Stomach (tissue), 9 donors: Measurements from ENCODE around the gene ZNF213. TPM values are rescaled to one million over a fixed set of nuclear protein-coding genes. Genes with fewer than 3 reads are reported as not detected.

ENCODE experiments used
- DNase-seq, 2 donors: peaks; one replicate each; pipeline versions ENCODE4 v3.0.0 to v3.0.0-alpha.2; 2013 to 2019
- H3K27ac ChIP-seq, 5 donors: fragments of 200-600 bp in 4 of 5; sonication (generic) in 4 of 5; one replicate each; pipeline ENCODE4 v1.5.1; 2013 to 2019; ENCODE audit warnings: mild to moderate bottlenecking in 1 of 5, moderate library complexity in 1 of 5
- H3K27me3 ChIP-seq, 3 donors: fragments of 200-600 bp; sonication (generic); one replicate each; pipeline ENCODE4 v1.5.1; 2017 to 2019; ENCODE audit warnings: mixed run types in 1 of 3
- H3K36me3 ChIP-seq, 4 donors: fragments of 200-600 bp; sonication (generic); 1 replicate in 3 of 4; 2 replicates in 1 of 4; pipeline ENCODE4 v1.5.1; 2016 to 2019
- H3K4me1 ChIP-seq, 4 donors: fragments of 200-600 bp; sonication (generic); one replicate each; pipeline ENCODE4 v1.5.1; 2016 to 2019
- H3K4me3 ChIP-seq, 4 donors: fragments of 200-600 bp; sonication (generic) in 3 of 4; one replicate each; pipeline ENCODE4 v1.5.1; 2016 to 2019; ENCODE audit warnings: mild to moderate bottlenecking in 1 of 4
- H3K9me3 ChIP-seq, 4 donors: fragments of 200-600 bp; sonication (generic); one replicate each; pipeline ENCODE4 v1.5.1; 2016 to 2019
- EP300 ChIP-seq: sonication (generic); formaldehyde crosslinking; IDR thresholded peaks from one replicate; pipeline ENCODE4 v1.6.1; 2017; ENCODE audit warnings: antibody characterized with exemption
- POLR2A ChIP-seq, 4 donors: fragments of 450-650 bp; IDR thresholded peaks; one replicate each; pipeline ENCODE4 v1.6.1; 2016; ENCODE audit warnings: antibody characterized with exemption in 4 of 4, control low read depth in 2 of 4, mild to moderate bottlenecking in 1 of 4, moderate library complexity in 1 of 4
- POLR2AphosphoS5 ChIP-seq, 3 donors: sonication (generic); formaldehyde crosslinking; IDR thresholded peaks; one replicate each; pipeline ENCODE4 v1.6.1; 2016; ENCODE audit warnings: antibody characterized with exemption in 3 of 3
- WGBS, 5 donors: extraction: QIAGEN DNeasy Blood & Tissue Kit in 3 of 5; methylation state at CpG; one replicate each; pipeline versions ENCODE4 v1.1.5 to v1.1.7; 2013 to 2018; 5-methylcytosine and 5-hydroxymethylcytosine counted together
- intact Hi-C: fragments of 100-400 bp; cut with DNase I; formaldehyde crosslinking; loops from one replicate; pipeline ENCODE4 v1.15.1; 2023; ENCODE audit warnings: low total_unique reads
- polyA plus RNA-seq, 3 donors: library from polyadenylated mRNA; stranded (reverse); fragments of 200-250 nt; gene quantifications; one replicate each; pipeline ENCODE4 v1.2.3, GENCODE V29; 2013
- total RNA-seq, 5 donors: library from RNA; depleted of rRNA; stranded (reverse); fragments of >200 nt; gene quantifications; one replicate each; pipeline versions ENCODE4 v1.1.0 to v1.2.3, GENCODE V29; 2014 to 2016
- TF ChIP-seq, protein P1 (sequence below), 7 experiments: fragments of 450-650 bp in 4 of 7; fragments of 200-600 bp in 3 of 7; sonication (generic) in 3 of 7; IDR thresholded peaks; one replicate each; pipeline ENCODE4 v1.5.1; 2016 to 2019; ENCODE audit warnings: antibody characterized with exemption in 7 of 7, control low read depth in 2 of 7, mild to moderate bottlenecking in 1 of 7
- donor health status: healthy with polysubstance abuse.
- donor health status: Bipolar disorder and iron deficiency.
- donor health status: healthy.

Gene ZNF213
- total and polyA plus RNA-seq, 8 donors, result 1.3 to 87.8 (median 6.5) TPM

DNA sequence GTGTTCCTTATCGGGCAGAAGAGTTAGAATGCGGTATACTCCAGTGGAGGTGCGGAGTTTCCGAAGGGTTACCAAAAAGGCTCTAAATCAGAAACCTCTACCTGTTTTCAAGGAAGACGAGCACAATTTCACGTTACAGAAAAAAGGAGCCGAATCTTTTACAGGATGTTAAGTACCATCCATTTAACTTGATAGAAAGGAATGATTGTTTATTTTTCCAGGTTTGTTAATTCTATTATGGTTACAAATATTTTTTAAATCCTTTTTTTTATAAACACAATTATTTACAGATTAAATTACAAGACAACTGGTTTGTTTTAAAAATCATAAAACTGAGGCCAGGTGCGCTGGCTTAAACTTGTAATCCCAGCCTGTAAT is 18.2 kb downstream of the ZNF213 start:
- intact Hi-C loops, result no loop called here
- Histone ChIP-seq H3K4me3 (peak overlapping the region in 3 of 4 donors; percentile 33 to 41 (median 34)), H3K36me3 (no peaks in the 10 kb centered on the region), H3K4me1 (peaks cover 32 to 45% (median 39%) of the 10 kb centered on the region in 4 donors), H3K27ac (peak overlapping the region in 3 of 5 donors; percentile 11 to 67 (median 52)), H3K27me3 (no peaks in the 10 kb centered on the region), H3K9me3 (no peaks in the 10 kb centered on the region)
- 7 to 14% (median 11%) methylated on average over 8 of the region's 8 CpGs for WGBS, 5 donors
- DNase-seq, result no peak
- TF ChIP-seq, protein P1, sequence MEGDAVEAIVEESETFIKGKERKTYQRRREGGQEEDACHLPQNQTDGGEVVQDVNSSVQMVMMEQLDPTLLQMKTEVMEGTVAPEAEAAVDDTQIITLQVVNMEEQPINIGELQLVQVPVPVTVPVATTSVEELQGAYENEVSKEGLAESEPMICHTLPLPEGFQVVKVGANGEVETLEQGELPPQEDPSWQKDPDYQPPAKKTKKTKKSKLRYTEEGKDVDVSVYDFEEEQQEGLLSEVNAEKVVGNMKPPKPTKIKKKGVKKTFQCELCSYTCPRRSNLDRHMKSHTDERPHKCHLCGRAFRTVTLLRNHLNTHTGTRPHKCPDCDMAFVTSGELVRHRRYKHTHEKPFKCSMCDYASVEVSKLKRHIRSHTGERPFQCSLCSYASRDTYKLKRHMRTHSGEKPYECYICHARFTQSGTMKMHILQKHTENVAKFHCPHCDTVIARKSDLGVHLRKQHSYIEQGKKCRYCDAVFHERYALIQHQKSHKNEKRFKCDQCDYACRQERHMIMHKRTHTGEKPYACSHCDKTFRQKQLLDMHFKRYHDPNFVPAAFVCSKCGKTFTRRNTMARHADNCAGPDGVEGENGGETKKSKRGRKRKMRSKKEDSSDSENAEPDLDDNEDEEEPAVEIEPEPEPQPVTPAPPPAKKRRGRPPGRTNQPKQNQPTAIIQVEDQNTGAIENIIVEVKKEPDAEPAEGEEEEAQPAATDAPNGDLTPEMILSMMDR (IDR thresholded peaks at IDR 0.05), result no peak
- TF ChIP-seq POLR2AphosphoS5 (IDR thresholded peaks at IDR 0.05), result no peak
- TF ChIP-seq POLR2A (IDR thresholded peaks at IDR 0.05), result no peak
- TF ChIP-seq EP300, result no peak

- Histone ChIP-seq H3K27me3 (peaks cover 0 to 6% (median 0%) of the 10 kb centered on the region in 3 donors), H3K36me3 (no peaks in the 10 kb centered on the region), H3K27ac (no peak overlapping the region), H3K4me1 (peaks cover 24 to 49% (median 37%) of the 10 kb centered on the region in 4 donors), H3K9me3 (no peaks in the 10 kb centered on the region), H3K4me3 (no peak overlapping the region)
- no peak for DNase-seq
- 64 to 90% (median 88%) methylated on average over 2 of the region's 2 CpGs for WGBS, 5 donors
- intact Hi-C loops, result no loop called here
- no peak for TF ChIP-seq POLR2A (IDR thresholded peaks at IDR 0.05)
- TF ChIP-seq EP300, result no peak
- no peak for TF ChIP-seq POLR2AphosphoS5 (IDR thresholded peaks at IDR 0.05)
- TF ChIP-seq, protein P1 (IDR thresholded peaks at IDR 0.05), result no peak
These were observed 20.4 kb downstream of the ZNF213 start for GRCh38 chr16:3155181-3155580.

GRCh38 chr16:3155972-3156371 is 21.1 kb downstream of the ZNF213 start:
- no peak overlapping the region for H3K27ac ChIP-seq
- peaks cover 20 to 46% (median 35%) of the 10 kb centered on the region in 4 donors for H3K4me1 ChIP-seq
- TF ChIP-seq POLR2A (IDR thresholded peaks at IDR 0.05) (no peak), EP300 (no peak), POLR2AphosphoS5 (IDR thresholded peaks at IDR 0.05) (no peak)
- TF ChIP-seq, protein P1 (IDR thresholded peaks at IDR 0.05), result no peak
- no peak overlapping the region for H3K4me3 ChIP-seq
- 92 to 97% (median 96%) methylated on average over 3 of the region's 3 CpGs for WGBS, 5 donors
- no peaks in the 10 kb centered on the region for H3K36me3 ChIP-seq
- intact Hi-C loops, result no loop called here
- H3K9me3 ChIP-seq, result no peaks in the 10 kb centered on the region
- no peak for DNase-seq
- peaks cover 0 to 11% (median 0%) of the 10 kb centered on the region in 3 donors for H3K27me3 ChIP-seq

- 1 to 2% (median 1%) methylated on average over 35 to 59 of the region's 59 CpGs for WGBS, 5 donors
- DNase-seq, result peak; percentile 72 to 84
- Histone ChIP-seq H3K9me3 (no peaks in the 10 kb centered on the region), H3K4me3 (peak overlapping the region; percentile 74 to 90 (median 78)), H3K4me1 (peaks cover 6 to 32% (median 22%) of the 10 kb centered on the region in 4 donors), H3K36me3 (no peaks in the 10 kb centered on the region), H3K27ac (peak overlapping the region; percentile 86 to 96 (median 88)), H3K27me3 (peaks cover 0 to 20% (median 0%) of the 10 kb centered on the region in 3 donors)
- intact Hi-C loops, result no loop called here
- TF ChIP-seq POLR2AphosphoS5 (IDR thresholded peaks at IDR 0.05), result peak in 1 of 3 donors; percentile 29
- TF ChIP-seq, protein P1 (IDR thresholded peaks at IDR 0.05), result no peak
- no peak for TF ChIP-seq EP300
- TF ChIP-seq POLR2A (IDR thresholded peaks at IDR 0.05), result no peak
These were observed 22.6 kb downstream of the ZNF213 start for GRCh38 chr16:3157229-3158025.
